Measurements from ENCODE around the gene TAF1.
"Not testable (repeated sequence)": the region's sequence is repeated elsewhere in the genome, so short reads cannot be mapped to it uniquely, and the experiment has no call there.

The TAF1 gene, protein sequence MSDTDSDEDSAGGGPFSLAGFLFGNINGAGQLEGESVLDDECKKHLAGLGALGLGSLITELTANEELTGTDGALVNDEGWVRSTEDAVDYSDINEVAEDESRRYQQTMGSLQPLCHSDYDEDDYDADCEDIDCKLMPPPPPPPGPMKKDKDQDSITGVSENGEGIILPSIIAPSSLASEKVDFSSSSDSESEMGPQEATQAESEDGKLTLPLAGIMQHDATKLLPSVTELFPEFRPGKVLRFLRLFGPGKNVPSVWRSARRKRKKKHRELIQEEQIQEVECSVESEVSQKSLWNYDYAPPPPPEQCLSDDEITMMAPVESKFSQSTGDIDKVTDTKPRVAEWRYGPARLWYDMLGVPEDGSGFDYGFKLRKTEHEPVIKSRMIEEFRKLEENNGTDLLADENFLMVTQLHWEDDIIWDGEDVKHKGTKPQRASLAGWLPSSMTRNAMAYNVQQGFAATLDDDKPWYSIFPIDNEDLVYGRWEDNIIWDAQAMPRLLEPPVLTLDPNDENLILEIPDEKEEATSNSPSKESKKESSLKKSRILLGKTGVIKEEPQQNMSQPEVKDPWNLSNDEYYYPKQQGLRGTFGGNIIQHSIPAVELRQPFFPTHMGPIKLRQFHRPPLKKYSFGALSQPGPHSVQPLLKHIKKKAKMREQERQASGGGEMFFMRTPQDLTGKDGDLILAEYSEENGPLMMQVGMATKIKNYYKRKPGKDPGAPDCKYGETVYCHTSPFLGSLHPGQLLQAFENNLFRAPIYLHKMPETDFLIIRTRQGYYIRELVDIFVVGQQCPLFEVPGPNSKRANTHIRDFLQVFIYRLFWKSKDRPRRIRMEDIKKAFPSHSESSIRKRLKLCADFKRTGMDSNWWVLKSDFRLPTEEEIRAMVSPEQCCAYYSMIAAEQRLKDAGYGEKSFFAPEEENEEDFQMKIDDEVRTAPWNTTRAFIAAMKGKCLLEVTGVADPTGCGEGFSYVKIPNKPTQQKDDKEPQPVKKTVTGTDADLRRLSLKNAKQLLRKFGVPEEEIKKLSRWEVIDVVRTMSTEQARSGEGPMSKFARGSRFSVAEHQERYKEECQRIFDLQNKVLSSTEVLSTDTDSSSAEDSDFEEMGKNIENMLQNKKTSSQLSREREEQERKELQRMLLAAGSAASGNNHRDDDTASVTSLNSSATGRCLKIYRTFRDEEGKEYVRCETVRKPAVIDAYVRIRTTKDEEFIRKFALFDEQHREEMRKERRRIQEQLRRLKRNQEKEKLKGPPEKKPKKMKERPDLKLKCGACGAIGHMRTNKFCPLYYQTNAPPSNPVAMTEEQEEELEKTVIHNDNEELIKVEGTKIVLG (N-terminal part only)

DNA sequence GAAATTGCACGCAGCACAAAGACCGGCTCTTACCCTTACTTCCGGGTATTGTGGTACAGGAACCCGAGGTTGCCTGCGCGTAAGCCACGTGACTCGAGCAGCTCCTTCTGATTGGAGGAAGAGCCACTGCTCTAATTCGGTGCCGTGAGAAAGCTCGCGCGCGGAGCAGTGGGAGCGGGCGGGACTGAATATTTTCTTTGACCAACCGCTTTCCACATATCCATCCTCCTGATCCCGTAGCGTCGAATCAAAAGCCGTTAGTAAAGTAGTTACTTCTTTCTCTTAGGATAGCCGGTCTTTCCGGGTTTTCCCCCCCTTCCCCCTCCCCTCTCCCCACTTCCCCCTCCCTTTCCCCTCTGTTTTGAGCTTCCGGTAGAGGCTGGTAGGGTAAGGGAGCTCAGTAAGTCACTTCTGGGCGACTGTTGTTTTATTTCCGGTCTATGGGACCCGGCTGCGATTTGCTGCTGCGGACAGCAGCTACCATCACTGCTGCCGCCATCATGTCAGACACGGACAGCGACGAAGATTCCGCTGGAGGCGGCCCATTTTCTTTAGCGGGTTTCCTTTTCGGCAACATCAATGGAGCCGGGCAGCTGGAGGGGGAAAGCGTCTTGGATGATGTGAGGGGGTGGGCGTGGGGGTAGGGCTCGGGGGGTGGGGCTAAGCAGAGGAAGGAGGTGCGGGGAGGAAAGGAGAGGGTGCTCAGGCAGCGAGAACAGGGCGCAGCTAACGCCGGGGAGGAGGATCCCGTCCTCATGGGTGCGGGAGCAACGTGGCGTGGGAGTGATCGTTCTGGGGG is at the start of gene TAF1:
TSS of gene TAF1 (plus strand) at position 483 of the 799 bp plus-strand sequence. CDS start at position 501, 18 bp downstream.
- DNase-seq (ENCODE audit: low read depth): peak; percentile 79

DNA sequence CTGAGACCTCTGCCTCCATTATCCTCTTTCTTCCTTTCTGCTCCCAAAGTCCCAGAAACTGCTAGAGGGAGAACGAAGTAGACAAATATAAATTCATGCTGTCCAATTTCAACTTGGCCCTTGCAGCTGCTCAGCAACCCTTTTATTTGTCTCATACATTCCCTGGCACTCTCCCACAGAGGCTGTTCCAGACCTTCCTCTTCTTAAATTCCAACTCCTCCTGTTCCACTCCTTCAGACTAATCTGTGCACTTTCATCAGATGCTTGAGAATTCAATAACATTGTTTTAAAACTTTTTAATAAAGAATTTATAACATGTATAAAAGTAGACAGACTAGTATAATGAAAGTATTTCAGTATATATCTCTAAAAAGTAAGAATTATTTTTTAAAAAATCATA is 49.2 kb upstream of the TAF1 start:
- not testable (repeated sequence) for DNase-seq (ENCODE audit: low read depth)

DNA sequence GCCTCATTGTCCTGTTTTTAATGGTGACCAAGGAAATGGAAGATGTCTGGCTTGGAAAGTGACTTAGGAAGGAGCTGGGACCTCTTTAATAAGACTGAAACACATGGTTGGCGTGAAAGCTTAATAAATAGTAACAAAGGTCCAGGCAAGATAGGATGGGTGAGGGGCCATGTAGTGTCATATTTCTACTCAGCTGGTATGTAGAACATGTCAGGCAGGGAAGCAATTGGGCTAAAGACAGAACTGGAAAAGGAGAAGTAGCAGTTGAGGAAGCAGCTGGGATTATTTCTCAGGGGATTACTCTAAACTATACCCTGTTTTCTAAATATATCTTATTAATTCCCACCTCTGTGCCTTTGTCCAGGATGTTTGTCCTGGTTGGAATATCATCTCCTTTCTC is 46.0 kb upstream of the TAF1 start:
- no peak for DNase-seq (ENCODE audit: low read depth)

DNA sequence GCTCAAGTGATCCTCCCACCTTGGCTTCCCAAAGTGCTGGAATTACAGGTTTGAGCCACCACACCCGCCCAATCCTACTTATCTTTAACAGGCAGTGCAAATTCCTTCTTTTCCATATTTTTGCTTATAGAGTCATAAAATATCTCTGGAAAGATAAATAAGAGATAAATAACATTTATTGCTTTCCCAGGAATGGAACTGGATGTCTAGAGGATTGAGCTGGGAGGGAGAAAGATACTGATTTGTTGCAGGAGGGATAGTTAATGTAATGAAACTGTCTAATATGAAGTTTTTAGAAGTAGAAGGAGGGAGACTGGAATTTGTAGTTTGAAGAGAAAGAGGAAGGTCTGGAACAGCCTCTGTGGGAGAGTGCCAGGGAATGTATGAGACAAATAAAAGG is 44.4 kb upstream of the TAF1 start:
- no peak for DNase-seq (ENCODE audit: low read depth)

DNA sequence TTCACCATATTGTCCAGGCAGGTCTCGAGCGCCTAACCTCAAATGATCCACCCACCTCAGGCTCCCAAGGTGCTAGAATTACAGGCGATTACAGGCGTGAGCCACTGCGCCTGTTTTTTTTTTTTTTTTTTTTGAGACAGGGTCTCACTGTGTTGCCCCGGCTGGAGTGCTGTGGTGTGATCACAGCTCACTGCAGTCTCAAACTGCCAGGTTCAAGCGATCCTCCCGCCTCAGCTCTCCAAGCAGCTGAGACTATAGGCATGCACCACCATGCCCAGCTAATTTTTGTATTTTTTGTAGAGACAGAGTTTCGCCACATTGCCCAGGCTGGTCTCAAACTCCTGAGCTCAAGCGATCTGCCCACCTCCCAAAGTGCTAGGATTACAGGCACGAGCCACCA is 41.7 kb upstream of the TAF1 start:
- DNase-seq (ENCODE audit: low read depth): not testable (repeated sequence)

DNA sequence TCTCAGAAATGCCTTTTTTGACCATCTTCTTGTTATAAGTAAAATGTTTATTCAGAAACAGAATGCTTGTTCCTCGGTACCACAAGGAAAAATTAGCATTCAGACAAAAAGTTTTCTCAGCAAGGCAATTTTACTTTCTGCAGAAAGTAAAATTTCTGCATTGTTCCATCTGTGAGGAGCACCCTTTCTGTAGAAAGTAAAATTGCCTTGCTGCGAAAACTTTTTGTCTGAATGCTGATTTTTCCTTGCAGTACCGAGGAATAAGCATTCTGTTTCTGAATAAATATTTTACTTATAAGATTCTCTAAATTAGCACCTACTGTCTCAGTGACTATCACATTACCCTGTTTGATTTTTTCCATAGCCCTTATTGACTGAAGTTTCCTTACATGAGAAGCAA is 39.8 kb upstream of the TAF1 start:
- no peak for DNase-seq (ENCODE audit: low read depth)

DNA sequence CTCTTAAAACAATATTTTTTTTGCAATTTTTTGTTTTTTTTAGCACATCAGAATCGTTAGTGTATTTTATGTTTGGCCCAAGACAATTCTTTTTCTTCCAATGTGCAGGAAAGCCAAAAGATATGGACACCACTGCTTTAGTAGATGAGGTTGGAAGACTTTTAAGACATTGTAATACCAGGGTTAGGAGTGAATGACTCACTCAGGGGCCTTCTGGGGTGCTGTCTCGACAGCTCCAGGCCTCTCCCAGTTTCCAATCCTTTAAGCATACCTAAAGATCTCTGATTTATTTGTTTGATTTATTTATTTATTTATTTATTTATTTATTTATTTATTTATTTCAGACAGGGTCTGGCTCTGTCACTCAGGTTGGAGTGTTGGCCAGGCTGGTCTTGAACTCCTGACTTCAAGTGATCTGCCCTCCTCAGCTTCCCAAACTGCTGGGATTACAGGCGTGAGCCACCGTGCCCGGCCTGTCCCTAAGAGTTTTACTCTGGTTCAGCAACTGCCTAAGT is 16.9 kb upstream of the TAF1 start:
- DNase-seq (ENCODE audit: low read depth): not testable (repeated sequence)

DNA sequence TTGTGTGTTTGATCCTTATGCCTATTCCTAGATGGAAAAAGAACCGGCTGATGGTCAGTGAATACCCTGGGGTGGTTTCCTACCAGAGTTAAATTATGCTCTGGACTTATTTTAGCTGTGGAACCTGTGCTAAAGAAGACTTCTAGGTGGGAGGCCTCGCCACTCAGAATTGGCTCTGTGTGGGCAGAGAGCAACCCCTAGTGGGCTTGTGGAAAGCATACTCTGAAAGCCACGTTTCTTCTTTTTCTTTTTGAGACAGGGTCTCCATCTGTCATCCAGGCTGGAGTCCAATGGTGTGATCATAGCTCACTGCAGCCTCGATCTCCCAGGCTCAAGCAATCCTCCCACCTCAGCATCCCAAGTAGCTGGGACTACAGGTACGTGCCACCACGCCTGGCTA is 16.3 kb upstream of the TAF1 start:
- DNase-seq (ENCODE audit: low read depth): not testable (repeated sequence)

DNA sequence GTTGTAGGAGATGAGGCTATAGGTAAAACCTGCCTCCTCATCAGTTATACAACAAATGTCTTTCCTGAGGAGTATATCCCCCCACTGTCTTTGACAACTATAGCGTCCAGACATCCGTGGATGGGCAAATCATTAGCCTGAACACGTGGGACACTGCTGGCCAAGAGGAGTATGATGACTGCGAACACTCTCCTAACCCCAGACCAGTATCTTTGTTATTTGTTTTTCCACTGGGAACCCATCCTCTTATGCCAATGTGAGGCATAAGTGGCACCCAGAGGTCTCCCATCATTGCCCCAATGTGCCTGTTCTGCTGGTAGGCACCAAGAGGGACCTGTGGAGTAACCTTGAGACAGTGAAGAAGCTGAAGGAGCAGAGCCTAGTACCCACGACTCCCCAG is 13.7 kb upstream of the TAF1 start:
- not testable (repeated sequence) for DNase-seq (ENCODE audit: low read depth)

DNA sequence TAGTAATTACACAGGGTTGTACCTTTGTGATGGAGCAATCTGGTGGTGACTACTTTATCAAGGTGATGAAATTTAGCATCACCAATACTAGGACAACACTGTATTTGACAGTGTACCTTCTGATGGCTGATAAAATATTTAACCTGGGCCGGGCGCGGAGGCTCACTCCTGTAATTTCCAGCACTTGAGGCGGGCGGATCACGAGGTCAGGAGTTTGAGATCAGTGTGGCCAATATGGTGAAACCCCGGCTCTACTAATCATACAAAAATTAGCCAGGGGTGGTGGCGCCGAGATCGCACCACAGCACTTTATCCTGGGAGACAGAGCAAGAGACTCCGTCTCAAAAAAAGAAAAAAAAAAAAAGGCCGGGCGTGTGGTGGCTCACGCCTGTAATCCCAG is 1.9 kb upstream of the TAF1 start:
- DNase-seq (ENCODE audit: low read depth): no peak

DNA sequence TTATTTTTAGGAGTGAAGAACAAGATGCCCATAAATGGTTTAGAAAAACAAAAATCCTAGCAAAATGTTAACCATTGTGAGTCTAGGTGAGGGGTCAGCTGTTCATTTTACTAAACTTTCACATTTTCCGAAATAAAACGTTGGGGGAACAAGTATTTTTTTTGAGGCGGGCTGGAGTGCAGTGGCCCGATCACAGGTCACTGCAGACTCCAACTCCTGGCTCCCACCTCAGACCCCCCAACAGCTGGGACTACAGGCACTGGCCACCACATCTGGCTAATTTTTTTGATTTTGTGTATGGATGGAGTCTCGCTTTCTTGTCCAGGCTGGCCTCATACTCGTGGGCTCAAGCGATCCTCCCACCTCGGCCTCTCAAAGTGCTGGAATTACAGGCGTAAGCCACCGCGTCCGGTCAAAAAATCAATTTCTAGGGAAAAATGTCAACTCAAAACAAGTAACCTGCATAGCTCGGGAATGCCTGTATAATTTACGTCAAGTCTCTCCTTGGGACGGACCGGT is 742 bp upstream of the TAF1 start:
- no peak for DNase-seq (ENCODE audit: low read depth)

DNA sequence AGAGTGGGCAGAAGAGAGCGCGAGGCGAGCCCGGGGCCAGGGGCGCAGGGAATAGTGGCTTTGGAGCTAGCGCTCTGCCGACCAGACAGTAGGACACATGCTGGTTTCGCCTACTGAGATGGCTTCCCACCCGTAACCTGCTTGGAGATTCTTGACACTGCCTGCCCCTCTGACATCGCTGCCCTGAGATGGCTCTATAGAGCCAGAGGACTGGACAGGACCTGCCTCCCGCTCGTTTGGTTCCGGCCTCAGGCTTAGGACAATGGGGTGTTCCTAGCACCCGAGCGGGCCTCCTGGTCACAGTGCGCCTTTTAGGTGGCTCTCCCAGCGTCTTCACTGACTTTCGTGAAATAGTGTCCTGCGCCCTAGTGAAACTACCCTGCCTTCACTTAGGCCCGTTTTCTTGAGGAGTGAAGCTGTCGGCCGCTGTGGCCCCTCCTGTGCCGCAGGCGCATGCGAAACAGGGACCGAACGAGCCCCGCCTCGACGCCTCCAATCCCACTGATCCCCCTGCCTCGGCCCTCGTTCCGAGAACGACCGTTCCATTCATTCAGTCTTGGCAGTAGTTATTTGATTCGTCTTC is 608 bp downstream of the TAF1 start:
- peak; percentile 6 for DNase-seq (ENCODE audit: low read depth)

DNA sequence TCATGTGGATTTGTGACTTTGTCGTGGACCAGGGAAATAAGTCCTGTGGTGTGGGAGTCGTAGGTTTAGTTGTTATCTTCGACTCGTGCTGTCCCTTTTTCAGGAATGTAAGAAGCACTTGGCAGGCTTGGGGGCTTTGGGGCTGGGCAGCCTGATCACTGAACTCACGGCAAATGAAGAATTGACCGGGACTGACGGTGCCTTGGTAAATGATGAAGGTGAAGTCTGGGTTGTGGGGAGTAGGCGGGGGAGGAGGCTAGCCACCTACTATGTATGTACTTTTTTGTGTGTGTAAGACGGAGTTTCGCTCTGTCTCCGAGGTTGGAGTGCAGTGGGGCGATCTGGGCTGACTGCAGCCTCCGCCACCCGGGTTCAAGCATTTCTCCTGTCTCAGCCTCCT is 1.2 kb downstream of the TAF1 start:
- no peak for DNase-seq (ENCODE audit: low read depth)

DNA sequence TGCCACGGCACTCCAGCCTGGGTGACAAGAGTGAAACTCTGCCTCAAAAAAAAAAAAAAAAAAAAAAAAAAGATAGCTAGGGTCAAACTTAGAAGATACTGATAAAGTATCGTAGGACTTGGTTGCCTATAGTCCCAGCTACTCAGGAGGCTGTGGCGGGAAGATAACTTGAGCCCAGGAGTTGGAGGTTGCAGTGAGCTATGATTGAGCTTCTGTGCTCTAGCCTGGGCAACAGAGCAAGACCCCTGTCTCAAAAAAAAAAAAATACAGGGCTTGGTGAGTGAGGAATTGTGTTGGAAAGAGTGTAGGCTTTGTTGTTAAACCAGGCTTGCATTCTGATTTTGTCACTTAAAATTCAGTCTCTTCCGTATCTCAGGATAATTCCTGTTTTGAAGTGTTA is 6.2 kb downstream of the TAF1 start:
- DNase-seq (ENCODE audit: low read depth): no peak

DNA sequence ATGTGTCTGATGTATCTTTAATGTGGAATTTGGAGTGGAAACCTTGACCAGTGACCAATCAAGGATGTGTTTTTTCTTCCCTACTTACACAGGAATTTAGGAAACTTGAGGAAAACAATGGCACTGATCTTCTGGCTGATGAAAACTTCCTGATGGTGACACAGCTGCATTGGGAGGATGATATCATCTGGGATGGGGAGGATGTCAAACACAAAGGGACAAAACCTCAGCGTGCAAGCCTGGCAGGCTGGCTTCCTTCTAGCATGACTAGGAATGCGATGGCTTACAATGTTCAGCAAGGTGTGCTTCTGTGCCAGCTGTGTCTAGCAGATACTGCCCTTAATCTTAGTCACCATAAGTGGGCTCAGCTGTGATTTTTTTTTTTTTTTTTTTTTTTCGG is 12.6 kb downstream of the TAF1 start:
- DNase-seq (ENCODE audit: low read depth): no peak

DNA sequence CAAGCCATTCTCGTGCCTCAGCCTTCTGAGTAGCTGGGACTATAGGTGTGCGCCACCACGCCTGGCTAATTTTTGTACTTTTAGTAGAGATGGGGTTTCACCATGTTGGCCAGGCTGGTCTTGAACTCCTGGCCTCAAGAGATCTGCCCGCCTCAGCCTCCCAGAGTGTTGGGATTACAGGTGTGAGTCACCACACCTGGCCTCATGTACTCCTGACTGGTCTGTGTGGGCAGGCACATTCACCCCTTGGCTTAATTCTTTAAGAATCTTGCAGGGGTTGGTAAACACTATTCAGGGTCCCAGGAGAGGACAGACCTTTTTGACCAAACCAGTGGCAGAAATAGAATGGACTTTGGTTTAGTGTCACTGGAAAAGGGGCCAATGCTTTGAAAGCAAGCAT is 25.6 kb downstream of the TAF1 start:
- DNase-seq (ENCODE audit: low read depth): not testable (repeated sequence)

DNA sequence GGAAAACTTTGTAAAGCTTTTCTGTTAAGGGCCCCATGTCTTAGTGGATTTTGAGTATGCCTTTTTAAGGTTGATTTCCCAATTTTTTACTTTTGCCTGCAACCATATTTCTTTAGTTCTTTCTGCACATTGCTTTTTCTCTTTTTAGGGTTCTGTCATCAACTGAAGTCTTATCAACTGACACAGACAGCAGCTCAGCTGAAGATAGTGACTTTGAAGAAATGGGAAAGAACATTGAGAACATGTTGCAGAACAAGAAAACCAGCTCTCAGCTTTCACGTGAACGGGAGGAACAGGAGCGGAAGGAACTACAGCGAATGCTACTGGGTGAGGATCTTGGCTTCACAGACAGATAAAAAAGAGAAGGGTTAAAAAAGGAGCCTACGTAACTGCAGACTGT is 27.8 kb downstream of the TAF1 start:
- no peak for DNase-seq (ENCODE audit: low read depth)

DNA sequence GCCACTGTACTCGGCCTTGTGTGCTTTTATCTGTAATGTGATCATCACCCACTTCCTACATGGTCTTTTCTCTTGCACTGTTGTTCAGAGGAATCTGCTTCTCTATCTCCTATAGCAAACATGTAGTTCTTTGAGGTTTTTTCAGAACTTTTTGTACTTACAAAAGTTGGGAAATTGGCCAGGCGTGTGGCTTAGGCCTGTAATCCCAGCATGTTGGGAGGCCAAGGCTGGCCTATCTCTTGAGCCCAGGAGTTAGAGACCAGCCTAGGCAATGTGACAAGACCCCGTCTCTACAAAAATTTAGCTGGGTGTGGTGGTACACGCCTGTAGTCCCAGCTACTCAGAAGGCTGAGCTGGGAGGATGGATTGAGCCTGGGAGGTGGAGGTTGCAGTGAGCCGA is 30.4 kb downstream of the TAF1 start:
- no peak for DNase-seq (ENCODE audit: low read depth)

DNA sequence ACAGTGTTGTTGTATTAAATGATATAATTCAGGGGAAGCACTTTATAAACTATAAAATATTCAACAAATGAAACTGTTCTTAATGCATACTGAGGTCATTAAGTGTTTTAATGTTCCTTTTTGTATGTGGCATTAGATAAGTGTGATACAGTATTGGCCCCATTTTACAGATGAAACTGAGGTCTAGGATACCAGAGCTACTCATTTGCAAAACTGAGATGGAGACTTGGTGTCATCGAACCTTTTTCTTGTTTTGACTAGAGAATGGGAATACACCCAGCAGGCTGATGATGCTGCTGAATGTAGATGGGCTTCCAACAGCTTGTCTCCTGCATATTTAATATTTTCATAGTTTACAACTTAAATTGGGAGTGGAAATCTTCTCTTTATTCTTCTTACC is 34.6 kb downstream of the TAF1 start:
- DNase-seq (ENCODE audit: low read depth): no peak

DNA sequence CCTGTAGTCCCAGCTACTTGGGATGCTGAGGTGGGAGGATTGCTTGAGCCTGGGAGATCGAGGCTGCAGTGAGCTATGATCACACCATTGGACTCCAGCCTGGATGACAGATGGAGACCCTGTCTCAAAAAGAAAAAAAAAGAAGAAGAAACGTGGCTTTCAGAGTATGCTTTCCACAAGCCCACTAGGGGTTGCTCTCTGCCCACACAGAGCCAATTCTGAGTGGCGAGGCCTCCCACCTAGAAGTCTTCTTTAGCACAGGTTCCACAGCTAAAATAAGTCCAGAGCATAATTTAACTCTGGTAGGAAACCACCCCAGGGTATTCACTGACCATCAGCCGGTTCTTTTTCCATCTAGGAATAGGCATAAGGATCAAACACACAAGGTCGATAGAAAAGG is 50.1 kb downstream of the TAF1 start:
- not testable (repeated sequence) for DNase-seq (ENCODE audit: low read depth)

DNA sequence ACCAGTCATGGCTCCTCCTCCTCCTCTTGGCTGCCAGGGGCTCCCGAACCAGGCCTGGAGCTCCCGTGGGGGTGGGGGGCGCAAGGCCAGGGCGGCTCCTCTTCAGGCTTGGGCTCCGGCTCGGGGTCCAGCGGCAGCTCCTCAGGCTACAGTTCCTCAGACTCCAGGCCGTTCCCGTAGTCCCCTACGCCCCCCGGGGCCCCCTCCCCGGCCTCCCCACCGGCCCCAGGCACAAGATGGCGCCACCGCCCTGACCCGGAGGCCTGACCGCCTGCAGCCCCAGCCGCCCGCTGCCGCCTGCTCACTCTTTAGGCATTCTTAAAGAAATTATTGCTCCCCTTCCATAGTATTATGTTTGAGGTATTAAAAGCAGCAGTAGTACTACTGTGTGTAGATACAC is 54.5 kb downstream of the TAF1 start:
- no peak for DNase-seq (ENCODE audit: low read depth)

Measured in activated T-cell treated with anti-CD3 and anti-CD28 coated beads for 1 hour (primary cell).